ENCODE data around the gene TSKU. TPM values are rescaled to one million over a fixed set of nuclear protein-coding genes. Genes with fewer than 3 reads are reported as not detected.
A peak's percentile ranks its signal among the peaks of the same experiment; 100 is the strongest.

Gene TSKU
- total RNA-seq, 1 donor from 2014 or later, result 1.1 TPM

GRCh38 chr11:76781046-76781801 is 1.9 kb upstream of the TSKU start:
- peaks cover 9% of the 10 kb centered on the region for H3K4me1 Mint-ChIP-seq (ENCODE audit: low read depth)
- peaks cover 47% of the 10 kb centered on the region for H3K27me3 Mint-ChIP-seq (ENCODE audit: insufficient read depth)
- no peak overlapping the region for H3K27ac Mint-ChIP-seq
- peaks cover 9% of the 10 kb centered on the region for H3K36me3 Mint-ChIP-seq (ENCODE audit: low read depth)
- intact Hi-C loops (cut with micrococcal nuclease), result no loop called here
- H3K4me3 Mint-ChIP-seq, result no peak overlapping the region
- no peak for DNase-seq (ENCODE audit: low spot score)
- H3K9me3 Mint-ChIP-seq, result peaks cover 14% of the 10 kb centered on the region

- peak overlapping the region; percentile 73 for H3K4me3 Mint-ChIP-seq
- intact Hi-C loops (cut with micrococcal nuclease), result loop anchor here (1.0 to 2.0 kb wide), 3 partner anchors 13 to 22 kb away; no protein-coding TSS in a partner anchor
These were observed 1.2 kb upstream of the TSKU start for GRCh38 chr11:76781807-76782530.

GRCh38 chr11:76782531-76783293 is 444 bp upstream of the TSKU start:
- Mint-ChIP-seq H3K36me3 (ENCODE audit: low read depth) (peaks cover 2% of the 10 kb centered on the region), H3K27me3 (ENCODE audit: insufficient read depth) (peaks cover 40% of the 10 kb centered on the region), H3K4me3 (peak overlapping the region; percentile 73), H3K4me1 (ENCODE audit: low read depth) (peaks cover 9% of the 10 kb centered on the region), H3K27ac (peak overlapping the region; percentile 78), H3K9me3 (no peaks in the 10 kb centered on the region)
- intact Hi-C loops (cut with micrococcal nuclease), result loop anchor here (1.0 to 2.0 kb wide), 3 partner anchors 14 to 22 kb away; no protein-coding TSS in a partner anchor
- peak; percentile 35 for DNase-seq (ENCODE audit: low spot score)

More at GRCh38 chr11:76781807-76782530, 1.2 kb upstream of the TSKU start:
- peaks cover 3% of the 10 kb centered on the region for H3K36me3 Mint-ChIP-seq (ENCODE audit: low read depth)
- H3K27me3 Mint-ChIP-seq (ENCODE audit: insufficient read depth), result peaks cover 46% of the 10 kb centered on the region
- no peak for DNase-seq (ENCODE audit: low spot score)
- peaks cover 9% of the 10 kb centered on the region for H3K4me1 Mint-ChIP-seq (ENCODE audit: low read depth)
- no peak overlapping the region for H3K27ac Mint-ChIP-seq
- peaks cover 7% of the 10 kb centered on the region for H3K9me3 Mint-ChIP-seq

- peaks cover 9% of the 10 kb centered on the region for H3K4me1 Mint-ChIP-seq (ENCODE audit: low read depth)
- peak overlapping the region; percentile 40 for H3K4me3 Mint-ChIP-seq
- DNase-seq (ENCODE audit: low spot score), result no peak
- intact Hi-C loops (cut with micrococcal nuclease), result loop anchor here (2.0 kb wide), 1 partner anchor 15 kb away; no protein-coding TSS in a partner anchor
- no peak overlapping the region for H3K27ac Mint-ChIP-seq
- no peaks in the 10 kb centered on the region for H3K9me3 Mint-ChIP-seq
- H3K27me3 Mint-ChIP-seq (ENCODE audit: insufficient read depth), result peaks cover 33% of the 10 kb centered on the region
- no peaks in the 10 kb centered on the region for H3K36me3 Mint-ChIP-seq (ENCODE audit: low read depth)
These were observed 999 bp downstream of the TSKU start for GRCh38 chr11:76783896-76784813.

GRCh38 chr11:76785513-76785912 is 2.4 kb downstream of the TSKU start:
- Mint-ChIP-seq H3K27me3 (ENCODE audit: insufficient read depth) (peaks cover 25% of the 10 kb centered on the region), H3K4me1 (ENCODE audit: low read depth) (peaks cover 9% of the 10 kb centered on the region), H3K9me3 (no peaks in the 10 kb centered on the region), H3K4me3 (no peak overlapping the region), H3K27ac (no peak overlapping the region), H3K36me3 (ENCODE audit: low read depth) (no peaks in the 10 kb centered on the region)
- DNase-seq (ENCODE audit: low spot score), result no peak
- intact Hi-C loops (cut with micrococcal nuclease), result no loop called here

GRCh38 chr11:76786016-76786415 is 2.9 kb downstream of the TSKU start:
- Mint-ChIP-seq H3K27ac (no peak overlapping the region), H3K36me3 (ENCODE audit: low read depth) (no peaks in the 10 kb centered on the region), H3K4me3 (no peak overlapping the region), H3K27me3 (ENCODE audit: insufficient read depth) (peaks cover 22% of the 10 kb centered on the region), H3K9me3 (no peaks in the 10 kb centered on the region), H3K4me1 (ENCODE audit: low read depth) (peaks cover 9% of the 10 kb centered on the region)
- no peak for DNase-seq (ENCODE audit: low spot score)
- intact Hi-C loops (cut with micrococcal nuclease), result no loop called here

- Mint-ChIP-seq H3K9me3 (no peaks in the 10 kb centered on the region), H3K27ac (no peak overlapping the region), H3K4me1 (ENCODE audit: low read depth) (peaks cover 9% of the 10 kb centered on the region), H3K36me3 (ENCODE audit: low read depth) (no peaks in the 10 kb centered on the region), H3K4me3 (no peak overlapping the region), H3K27me3 (ENCODE audit: insufficient read depth) (peaks cover 20% of the 10 kb centered on the region)
- intact Hi-C loops (cut with micrococcal nuclease), result no loop called here
- DNase-seq (ENCODE audit: low spot score), result no peak
These were observed 3.4 kb downstream of the TSKU start for GRCh38 chr11:76786441-76787014.

GRCh38 chr11:76787271-76787670 is 4.1 kb downstream of the TSKU start:
- Mint-ChIP-seq H3K36me3 (ENCODE audit: low read depth) (no peaks in the 10 kb centered on the region), H3K9me3 (no peaks in the 10 kb centered on the region), H3K27ac (no peak overlapping the region), H3K27me3 (ENCODE audit: insufficient read depth) (peaks cover 20% of the 10 kb centered on the region), H3K4me3 (no peak overlapping the region), H3K4me1 (ENCODE audit: low read depth) (peaks cover 8% of the 10 kb centered on the region)
- intact Hi-C loops (cut with micrococcal nuclease), result no loop called here
- DNase-seq (ENCODE audit: low spot score), result no peak

- no peak overlapping the region for H3K4me3 Mint-ChIP-seq
- no peaks in the 10 kb centered on the region for H3K36me3 Mint-ChIP-seq (ENCODE audit: low read depth)
- DNase-seq (ENCODE audit: low spot score), result no peak
- H3K4me1 Mint-ChIP-seq (ENCODE audit: low read depth), result peaks cover under 1% of the 10 kb centered on the region
- intact Hi-C loops (cut with micrococcal nuclease), result no loop called here
- no peaks in the 10 kb centered on the region for H3K9me3 Mint-ChIP-seq
- H3K27ac Mint-ChIP-seq, result no peak overlapping the region
- peaks cover 22% of the 10 kb centered on the region for H3K27me3 Mint-ChIP-seq (ENCODE audit: insufficient read depth)
These were observed 4.9 kb downstream of the TSKU start for GRCh38 chr11:76787911-76788596.

GRCh38 chr11:76788661-76789442 is 5.7 kb downstream of the TSKU start:
- Mint-ChIP-seq H3K36me3 (ENCODE audit: low read depth) (no peaks in the 10 kb centered on the region), H3K9me3 (no peaks in the 10 kb centered on the region), H3K4me1 (ENCODE audit: low read depth) (no peaks in the 10 kb centered on the region), H3K4me3 (no peak overlapping the region), H3K27ac (no peak overlapping the region), H3K27me3 (ENCODE audit: insufficient read depth) (peaks cover 23% of the 10 kb centered on the region)
- DNase-seq (ENCODE audit: low spot score), result no peak
- intact Hi-C loops (cut with micrococcal nuclease), result no loop called here

- intact Hi-C loops (cut with micrococcal nuclease), result no loop called here
- no peak for DNase-seq (ENCODE audit: low spot score)
- Mint-ChIP-seq H3K36me3 (ENCODE audit: low read depth) (no peaks in the 10 kb centered on the region), H3K4me3 (no peak overlapping the region), H3K4me1 (ENCODE audit: low read depth) (no peaks in the 10 kb centered on the region), H3K27me3 (ENCODE audit: insufficient read depth) (peaks cover 26% of the 10 kb centered on the region), H3K9me3 (no peaks in the 10 kb centered on the region), H3K27ac (no peak overlapping the region)
These were observed 6.2 kb downstream of the TSKU start for GRCh38 chr11:76789443-76789719.
